ENCODE results near the gene MVD. TPM values are rescaled to one million over a fixed set of nuclear protein-coding genes. Genes with fewer than 3 reads are reported as not detected.

The MVD gene
- total and polyA plus RNA-seq, 2 experiments from 2014 or later: 95.3 to 149 TPM

GRCh38 chr16:88697116-88697830 is 34.4 kb upstream of the MVD start:
- H3K4me1 ChIP-seq (ENCODE audit: insufficient read depth): no peaks in the 10 kb centered on the region
- Mint-ChIP-seq H3K9me3 (no peaks in the 10 kb centered on the region), H3K36me3 (ENCODE audit: low read depth) (no peaks in the 10 kb centered on the region), H3K4me1 (no peaks in the 10 kb centered on the region), H3K27ac (no peak overlapping the region), H3K4me3 (no peak overlapping the region), H3K27me3 (ENCODE audit: insufficient read depth, low read depth, poor library complexity) (no peaks in the 10 kb centered on the region)
- H3F3A ChIP-seq (replicated peaks; ENCODE audit: low read depth): no peaks in the 10 kb centered on the region
- no peaks in the 10 kb centered on the region for H4K20me1 ChIP-seq (replicated peaks; ENCODE audit: insufficient read depth)
- H3K27me3 ChIP-seq (ENCODE audit: insufficient read depth): no peaks in the 10 kb centered on the region
- no peaks in the 10 kb centered on the region for H3K36me3 ChIP-seq (ENCODE audit: insufficient read depth)
- no peak overlapping the region for H3K27ac ChIP-seq (ENCODE audit: low read depth)
- no peaks in the 10 kb centered on the region for H3K79me2 ChIP-seq (replicated peaks; ENCODE audit: insufficient read depth)
- H3K9me2 ChIP-seq (ENCODE audit: insufficient read depth): no peaks in the 10 kb centered on the region
- TF ChIP-seq CREB1 (CRISPR knock-in tag; IDR thresholded peaks at IDR 0.05; ENCODE audit: low read depth) (no peak), CTCF (conservative IDR thresholded peaks at IDR 0.05; ENCODE audit: low read depth in 2 of 2) (no peak), ZNF331 (CRISPR knock-in tag; IDR thresholded peaks at IDR 0.05; ENCODE audit: low read depth) (no peak), ZNF114 (CRISPR knock-in tag; IDR thresholded peaks at IDR 0.05) (no peak), EZH2 (IDR thresholded peaks at IDR 0.05; ENCODE audit: low read depth, unreplicated experiment) (no peak), ZNF462 (CRISPR knock-in tag; IDR thresholded peaks at IDR 0.05) (no peak), JUNB (IDR thresholded peaks at IDR 0.05; ENCODE audit: unreplicated experiment) (no peak), REST (IDR thresholded peaks at IDR 0.05; ENCODE audit: unreplicated experiment) (no peak), EZH2phosphoT487 (IDR thresholded peaks at IDR 0.05; ENCODE audit: unreplicated experiment) (no peak), NANOG (IDR thresholded peaks at IDR 0.05; ENCODE audit: borderline replicate concordance) (no peak), ETS1 (IDR thresholded peaks at IDR 0.05) (no peak)
- H3K4me2 ChIP-seq: no peak overlapping the region
- ATAC-seq: no peak
- no peak for DNase-seq (ENCODE audit: low spot score)
- no peak overlapping the region for H2AFZ ChIP-seq
- H3K4me3 ChIP-seq: no peak overlapping the region

Data from GM23338 (cell line).